K562 (cell line): ENCODE measurements around the gene DDRGK1. TPM values are rescaled to one million over a fixed set of nuclear protein-coding genes. Genes with fewer than 3 reads are reported as not detected.

Experiments used
- ADNP ChIP-seq: fragments of 200-800 bp; sonication (Bioruptor generic); IDR thresholded peaks from 2 replicates; pipeline ENCODE4 v1.6.1; 2016; ENCODE audit warnings: missing genetic modification characterization, missing compliant biosample characterization
- ARHGAP35 ChIP-seq: fragments of 450-650 bp; IDR thresholded peaks from 2 replicates; pipeline ENCODE4 v1.6.1; 2018; ENCODE audit not compliant: partially characterized antibody
- FOXJ2 ChIP-seq: fragments of 200-800 bp; sonication (Bioruptor generic); IDR thresholded peaks from 2 replicates; pipeline ENCODE4 v1.6.1; 2016; ENCODE audit warnings: missing genetic modification characterization, missing compliant biosample characterization
- MXI1 ChIP-seq: IDR thresholded peaks from 2 replicates; pipeline ENCODE4 v1.6.1; 2011; ENCODE audit warnings: low read depth, mild to moderate bottlenecking, improper control_type of control experiment, low read length
- RAD21 ChIP-seq, 2 experiments: fragments of 250-450 bp in 1 of 2; fragments of 450-650 bp in 1 of 2; sonication (Bioruptor Pico) in 1 of 2; formaldehyde crosslinking in 1 of 2; IDR thresholded peaks in 1 of 2; conservative IDR thresholded peaks in 1 of 2; 2 replicates each; pipeline versions ENCODE4 v1.4.0 to v1.8.0; 2020 to 2022; ENCODE audit warnings: mild to moderate bottlenecking in 2 of 2, moderate library complexity in 1 of 2
- TEAD2 ChIP-seq: fragments of 450-650 bp; IDR thresholded peaks from 2 replicates; pipeline ENCODE4 v1.6.1; 2016; ENCODE audit warnings: missing genetic modification characterization, control low read depth, missing compliant biosample characterization
- U2AF1 ChIP-seq: fragments of 200-400 bp; formaldehyde crosslinking; optimal IDR thresholded peaks from 2 replicates; pipeline ENCODE3; 2017; ENCODE audit warnings: mild to moderate bottlenecking, low read depth, low read length, moderate library complexity
- ZNF586 ChIP-seq: fragments of 450-650 bp; formaldehyde crosslinking; conservative IDR thresholded peaks from 2 replicates; pipeline ENCODE4 v1.4.0; 2020; ENCODE audit warnings: mild to moderate bottlenecking, moderate library complexity
- polyA plus RNA-seq, 8 experiments: library from polyadenylated mRNA; depleted of rRNA in 4 of 8; stranded (reverse) in 5 of 8; unstranded in 3 of 8; fragments of >200 nt; fragmentation: Nextera tagmentation in 2 of 8; fragmentation: Illumina TruSeq in 1 of 8; extraction: Ambion mirVana in 2 of 8; extraction: Trizol in 1 of 8; gene quantifications; 2 replicates each; pipeline versions ENCODE4 v1.2.1 to v1.2.3, GENCODE V29; 2011 to 2014; ENCODE audit warnings: inconsistent platforms in 1 of 8, missing spikeins in 1 of 8
- total RNA-seq, 7 experiments: library from RNA; depleted of rRNA in 6 of 7; stranded (reverse); fragments of >200 nt in 6 of 7; fragmentation: Illumina TruSeq in 2 of 7; extraction: Trizol in 2 of 7; gene quantifications; 2 replicates each; pipeline versions ENCODE4 v1.2.1 to v1.2.3, GENCODE V29; 2011 to 2021; ENCODE audit warnings: low replicate concordance in 1 of 7
- TF ChIP-seq, protein P1 (sequence below): fragments of 450-650 bp; formaldehyde crosslinking; IDR thresholded peaks from 2 replicates; pipeline ENCODE4 v1.4.0; 2020; ENCODE audit warnings: mild to moderate bottlenecking, moderate library complexity
- TF ChIP-seq, protein P2 (sequence below), 2 experiments: fragments of 450-650 bp; IDR thresholded peaks; 2 replicates each; pipeline ENCODE4 v1.6.1; 2018; ENCODE audit warnings: mild to moderate bottlenecking in 2 of 2, low read depth in 1 of 2; ENCODE audit not compliant: partially characterized antibody in 2 of 2
- TF ChIP-seq, protein P3 (sequence below): fragments of 450-650 bp; IDR thresholded peaks from 2 replicates; pipeline ENCODE4 v1.7.0; 2016; ENCODE audit warnings: borderline replicate concordance
- TF ChIP-seq, protein P4 (sequence below): fragments of 250-450 bp; sonication (Bioruptor Pico); IDR thresholded peaks from 2 replicates; pipeline ENCODE4 v1.8.0; 2021; ENCODE audit warnings: mild to moderate bottlenecking, moderate library complexity
- TF ChIP-seq, protein P5 (sequence below): sonication (generic); formaldehyde crosslinking; IDR thresholded peaks from 2 replicates; pipeline ENCODE4 v1.9.0; 2022; ENCODE audit warnings: mild to moderate bottlenecking, missing genetic modification reagents
- TF ChIP-seq, protein P6 (sequence below): fragments of 250-450 bp; sonication (Bioruptor Pico); IDR thresholded peaks from 2 replicates; pipeline ENCODE4 v1.5.1; 2021; ENCODE audit warnings: mild to moderate bottlenecking

The DDRGK1 gene
- total and polyA plus RNA-seq, 9 of the 15 experiments (the other 6 are each of a cell fraction or from before 2014, with no cell fraction given): 2.3 to 54.4 (median 29.1) TPM

DNA sequence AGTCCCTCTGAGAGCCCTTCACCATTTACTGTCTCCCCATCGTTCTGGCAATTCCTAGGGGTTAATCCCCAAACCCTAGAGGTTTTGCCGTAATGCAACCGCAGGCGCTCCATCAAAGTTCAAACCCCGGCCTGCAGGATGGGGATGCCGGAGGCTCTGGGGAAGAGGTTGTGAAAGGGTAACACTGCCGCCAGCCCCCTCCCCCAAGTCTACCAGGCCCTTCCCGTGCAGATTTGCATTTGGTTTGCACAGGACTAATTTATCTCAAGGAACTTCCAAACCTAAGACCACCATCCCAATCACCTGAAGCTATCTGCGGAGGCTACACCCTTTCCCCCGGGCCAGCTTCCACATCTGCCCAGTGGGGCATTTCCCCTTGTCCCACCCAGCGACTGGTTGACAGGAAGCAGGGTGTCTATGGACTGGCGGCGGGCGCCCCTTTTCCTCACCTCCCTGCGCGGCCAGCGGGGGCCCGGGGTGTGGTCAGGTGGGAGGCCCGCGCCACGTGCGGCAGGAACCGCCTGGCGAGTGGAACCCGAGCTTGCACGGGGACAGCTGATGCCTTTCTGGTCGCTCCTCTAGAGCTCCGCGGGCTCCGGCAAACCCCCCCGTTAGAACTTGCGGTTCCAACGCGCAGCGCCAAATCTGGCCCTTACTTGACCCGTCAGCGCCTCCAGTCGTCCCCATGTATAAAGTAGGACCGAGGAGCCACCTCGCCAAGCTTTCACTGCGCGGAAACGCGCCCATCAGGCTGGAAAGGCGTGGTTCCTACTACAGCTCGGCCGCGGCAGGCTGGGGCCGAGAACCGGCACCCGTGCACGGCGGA is 43.9 kb upstream of the DDRGK1 start (continued):
- TF ChIP-seq, protein P1, sequence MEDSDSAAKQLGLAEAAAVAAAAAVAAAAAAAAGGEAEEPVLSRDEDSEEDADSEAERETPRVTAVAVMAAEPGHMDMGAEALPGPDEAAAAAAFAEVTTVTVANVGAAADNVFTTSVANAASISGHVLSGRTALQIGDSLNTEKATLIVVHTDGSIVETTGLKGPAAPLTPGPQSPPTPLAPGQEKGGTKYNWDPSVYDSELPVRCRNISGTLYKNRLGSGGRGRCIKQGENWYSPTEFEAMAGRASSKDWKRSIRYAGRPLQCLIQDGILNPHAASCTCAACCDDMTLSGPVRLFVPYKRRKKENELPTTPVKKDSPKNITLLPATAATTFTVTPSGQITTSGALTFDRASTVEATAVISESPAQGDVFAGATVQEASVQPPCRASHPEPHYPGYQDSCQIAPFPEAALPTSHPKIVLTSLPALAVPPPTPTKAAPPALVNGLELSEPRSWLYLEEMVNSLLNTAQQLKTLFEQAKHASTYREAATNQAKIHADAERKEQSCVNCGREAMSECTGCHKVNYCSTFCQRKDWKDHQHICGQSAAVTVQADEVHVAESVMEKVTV: no peak
- TF ChIP-seq ADNP (tag) (no peak), MXI1 (no peak), RAD21 (CRISPR knock-in tag; conservative IDR thresholded peaks at IDR 0.05 in 1 of 2, IDR thresholded peaks at IDR 0.05 in 1 of 2) (peak in 1 of 2 experiments; percentile 20; a peak in 1 of 4 replicates), FOXJ2 (tag) (no peak), TEAD2 (tag) (no peak), ZNF586 (CRISPR knock-in tag) (no peak), ARHGAP35 (no peak), U2AF1 (no peak)
- TF ChIP-seq, protein P2, sequence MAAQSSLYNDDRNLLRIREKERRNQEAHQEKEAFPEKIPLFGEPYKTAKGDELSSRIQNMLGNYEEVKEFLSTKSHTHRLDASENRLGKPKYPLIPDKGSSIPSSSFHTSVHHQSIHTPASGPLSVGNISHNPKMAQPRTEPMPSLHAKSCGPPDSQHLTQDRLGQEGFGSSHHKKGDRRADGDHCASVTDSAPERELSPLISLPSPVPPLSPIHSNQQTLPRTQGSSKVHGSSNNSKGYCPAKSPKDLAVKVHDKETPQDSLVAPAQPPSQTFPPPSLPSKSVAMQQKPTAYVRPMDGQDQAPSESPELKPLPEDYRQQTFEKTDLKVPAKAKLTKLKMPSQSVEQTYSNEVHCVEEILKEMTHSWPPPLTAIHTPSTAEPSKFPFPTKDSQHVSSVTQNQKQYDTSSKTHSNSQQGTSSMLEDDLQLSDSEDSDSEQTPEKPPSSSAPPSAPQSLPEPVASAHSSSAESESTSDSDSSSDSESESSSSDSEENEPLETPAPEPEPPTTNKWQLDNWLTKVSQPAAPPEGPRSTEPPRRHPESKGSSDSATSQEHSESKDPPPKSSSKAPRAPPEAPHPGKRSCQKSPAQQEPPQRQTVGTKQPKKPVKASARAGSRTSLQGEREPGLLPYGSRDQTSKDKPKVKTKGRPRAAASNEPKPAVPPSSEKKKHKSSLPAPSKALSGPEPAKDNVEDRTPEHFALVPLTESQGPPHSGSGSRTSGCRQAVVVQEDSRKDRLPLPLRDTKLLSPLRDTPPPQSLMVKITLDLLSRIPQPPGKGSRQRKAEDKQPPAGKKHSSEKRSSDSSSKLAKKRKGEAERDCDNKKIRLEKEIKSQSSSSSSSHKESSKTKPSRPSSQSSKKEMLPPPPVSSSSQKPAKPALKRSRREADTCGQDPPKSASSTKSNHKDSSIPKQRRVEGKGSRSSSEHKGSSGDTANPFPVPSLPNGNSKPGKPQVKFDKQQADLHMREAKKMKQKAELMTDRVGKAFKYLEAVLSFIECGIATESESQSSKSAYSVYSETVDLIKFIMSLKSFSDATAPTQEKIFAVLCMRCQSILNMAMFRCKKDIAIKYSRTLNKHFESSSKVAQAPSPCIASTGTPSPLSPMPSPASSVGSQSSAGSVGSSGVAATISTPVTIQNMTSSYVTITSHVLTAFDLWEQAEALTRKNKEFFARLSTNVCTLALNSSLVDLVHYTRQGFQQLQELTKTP (IDR thresholded peaks at IDR 0.05; ENCODE audit: low read depth in 1 of 2, partially characterized antibody in 2 of 2): no peak
- TF ChIP-seq, protein P3, sequence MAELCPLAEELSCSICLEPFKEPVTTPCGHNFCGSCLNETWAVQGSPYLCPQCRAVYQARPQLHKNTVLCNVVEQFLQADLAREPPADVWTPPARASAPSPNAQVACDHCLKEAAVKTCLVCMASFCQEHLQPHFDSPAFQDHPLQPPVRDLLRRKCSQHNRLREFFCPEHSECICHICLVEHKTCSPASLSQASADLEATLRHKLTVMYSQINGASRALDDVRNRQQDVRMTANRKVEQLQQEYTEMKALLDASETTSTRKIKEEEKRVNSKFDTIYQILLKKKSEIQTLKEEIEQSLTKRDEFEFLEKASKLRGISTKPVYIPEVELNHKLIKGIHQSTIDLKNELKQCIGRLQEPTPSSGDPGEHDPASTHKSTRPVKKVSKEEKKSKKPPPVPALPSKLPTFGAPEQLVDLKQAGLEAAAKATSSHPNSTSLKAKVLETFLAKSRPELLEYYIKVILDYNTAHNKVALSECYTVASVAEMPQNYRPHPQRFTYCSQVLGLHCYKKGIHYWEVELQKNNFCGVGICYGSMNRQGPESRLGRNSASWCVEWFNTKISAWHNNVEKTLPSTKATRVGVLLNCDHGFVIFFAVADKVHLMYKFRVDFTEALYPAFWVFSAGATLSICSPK: no peak
- TF ChIP-seq, protein P4, sequence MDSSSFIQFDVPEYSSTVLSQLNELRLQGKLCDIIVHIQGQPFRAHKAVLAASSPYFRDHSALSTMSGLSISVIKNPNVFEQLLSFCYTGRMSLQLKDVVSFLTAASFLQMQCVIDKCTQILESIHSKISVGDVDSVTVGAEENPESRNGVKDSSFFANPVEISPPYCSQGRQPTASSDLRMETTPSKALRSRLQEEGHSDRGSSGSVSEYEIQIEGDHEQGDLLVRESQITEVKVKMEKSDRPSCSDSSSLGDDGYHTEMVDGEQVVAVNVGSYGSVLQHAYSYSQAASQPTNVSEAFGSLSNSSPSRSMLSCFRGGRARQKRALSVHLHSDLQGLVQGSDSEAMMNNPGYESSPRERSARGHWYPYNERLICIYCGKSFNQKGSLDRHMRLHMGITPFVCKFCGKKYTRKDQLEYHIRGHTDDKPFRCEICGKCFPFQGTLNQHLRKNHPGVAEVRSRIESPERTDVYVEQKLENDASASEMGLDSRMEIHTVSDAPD (CRISPR knock-in tag): no peak
- TF ChIP-seq, protein P5, sequence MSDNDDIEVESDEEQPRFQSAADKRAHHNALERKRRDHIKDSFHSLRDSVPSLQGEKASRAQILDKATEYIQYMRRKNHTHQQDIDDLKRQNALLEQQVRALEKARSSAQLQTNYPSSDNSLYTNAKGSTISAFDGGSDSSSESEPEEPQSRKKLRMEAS (CRISPR knock-in tag): peak; percentile 70
- TF ChIP-seq, protein P6, sequence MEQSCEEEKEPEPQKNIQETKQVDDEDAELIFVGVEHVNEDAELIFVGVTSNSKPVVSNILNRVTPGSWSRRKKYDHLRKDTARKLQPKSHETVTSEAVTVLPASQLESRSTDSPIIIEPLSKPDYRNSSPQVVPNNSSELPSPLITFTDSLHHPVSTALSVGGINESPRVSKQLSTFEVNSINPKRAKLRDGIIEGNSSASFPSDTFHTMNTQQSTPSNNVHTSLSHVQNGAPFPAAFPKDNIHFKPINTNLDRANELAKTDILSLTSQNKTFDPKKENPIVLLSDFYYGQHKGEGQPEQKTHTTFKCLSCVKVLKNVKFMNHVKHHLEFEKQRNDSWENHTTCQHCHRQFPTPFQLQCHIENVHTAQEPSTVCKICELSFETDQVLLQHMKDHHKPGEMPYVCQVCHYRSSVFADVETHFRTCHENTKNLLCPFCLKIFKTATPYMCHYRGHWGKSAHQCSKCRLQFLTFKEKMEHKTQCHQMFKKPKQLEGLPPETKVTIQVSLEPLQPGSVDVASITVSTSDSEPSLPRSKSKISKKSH (CRISPR knock-in tag): no peak
